ENCODE results near the gene INO80C.
"Not testable (repeated sequence)": the region's sequence is repeated elsewhere in the genome, so short reads cannot be mapped to it uniquely, and the experiment has no call there.

Gene INO80C

DNA sequence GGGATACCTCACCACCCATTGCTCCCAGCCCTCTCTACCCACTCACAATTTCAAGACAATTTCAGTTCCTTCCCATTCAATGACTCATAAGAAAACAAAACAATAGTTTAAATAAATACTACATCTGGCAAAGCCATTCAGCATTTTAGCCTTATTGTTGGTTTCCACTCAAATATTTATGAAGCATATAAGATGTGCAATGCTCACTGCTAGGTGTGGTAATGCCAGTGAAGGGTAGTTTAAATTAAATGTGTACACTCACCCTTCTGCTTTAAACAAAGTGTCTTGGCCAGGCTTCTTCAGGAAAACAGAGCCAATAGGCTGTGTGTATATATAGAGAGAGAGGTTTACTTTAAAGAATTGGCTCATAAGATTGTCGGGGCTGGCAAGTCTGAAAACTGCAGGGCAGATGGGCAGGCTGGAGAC, 37.0 kb downstream of the INO80C start:
- no peak for DNase-seq (ENCODE audit: low spot score)

DNA sequence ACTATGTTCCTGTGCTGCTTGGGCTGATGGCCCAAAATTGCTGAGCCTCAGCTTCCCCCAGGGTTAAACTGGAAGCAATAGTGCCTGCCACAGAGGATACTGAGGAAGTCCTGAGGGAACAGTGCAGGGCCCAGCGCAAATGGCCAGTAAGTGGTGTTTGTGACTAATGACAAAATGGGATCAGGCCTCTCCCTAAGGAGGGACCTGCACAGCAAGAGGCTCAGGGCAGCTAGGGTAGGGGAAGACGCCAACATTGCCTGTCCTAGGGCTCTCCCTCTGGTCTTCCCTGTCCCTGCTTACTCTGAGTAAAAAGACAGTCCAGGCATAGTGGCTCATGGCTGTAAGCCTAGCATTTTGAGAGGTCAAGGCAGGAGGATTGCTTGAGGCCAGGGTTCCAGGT, 37.8 kb downstream of the INO80C start:
- no peak for DNase-seq (ENCODE audit: low spot score)

DNA sequence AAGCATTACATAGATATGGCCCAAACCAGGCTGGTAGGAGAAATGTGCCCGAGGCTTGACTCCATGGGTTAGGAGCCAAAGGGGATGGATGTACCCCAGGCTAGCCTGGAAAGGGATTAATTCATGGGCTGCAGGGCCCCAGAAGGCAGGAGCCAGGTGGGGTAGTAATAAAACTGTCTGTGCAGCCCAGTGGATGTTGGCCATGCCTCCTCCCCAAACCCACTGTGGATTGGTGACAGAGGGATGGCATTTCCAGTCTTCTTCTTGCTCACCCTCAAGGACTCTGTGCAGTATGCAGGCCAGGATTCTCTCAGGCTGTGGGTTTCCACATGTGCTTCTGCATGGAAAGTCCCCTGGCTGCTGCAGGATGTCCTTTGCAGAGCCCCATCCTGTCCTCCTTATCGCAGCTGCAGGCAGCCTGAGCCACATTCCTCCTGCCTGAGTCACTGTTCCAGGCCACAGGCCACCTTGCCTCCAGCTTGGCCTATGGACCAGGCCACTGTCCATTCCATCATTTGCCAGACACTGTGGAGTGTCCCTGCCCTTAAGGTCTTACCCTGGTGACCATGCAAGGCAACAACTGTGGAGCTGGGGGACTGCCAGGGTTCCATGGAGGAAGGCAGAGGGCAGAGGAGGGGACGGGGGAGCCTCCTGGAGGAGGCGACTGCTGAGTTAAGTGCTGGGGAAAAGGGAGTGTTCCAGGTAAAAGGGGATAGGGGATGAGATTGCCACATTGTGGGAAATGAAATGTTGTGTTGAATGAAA, 38.9 kb downstream of the INO80C start:
- DNase-seq (ENCODE audit: low spot score) = peak; percentile 75

DNA sequence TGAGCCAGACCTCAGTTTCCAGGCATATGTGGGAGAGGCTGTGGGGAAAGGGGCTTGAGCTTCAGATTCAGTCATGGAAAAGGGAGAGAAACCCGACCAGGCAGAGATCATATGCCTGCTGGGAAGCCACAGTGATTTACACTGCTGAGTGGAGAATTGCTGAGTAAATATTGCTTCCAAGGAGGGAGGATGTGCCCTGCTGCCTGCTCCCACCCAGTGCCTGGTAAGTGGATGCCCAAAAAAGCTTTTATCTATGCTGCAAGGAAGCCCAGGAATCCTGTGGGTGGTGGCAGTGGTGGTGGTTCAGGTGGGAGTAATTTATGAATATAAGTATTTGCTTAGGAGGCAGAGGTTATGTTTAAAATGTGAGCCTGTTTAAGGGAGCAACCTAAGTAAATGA, 39.5 kb downstream of the INO80C start:
- DNase-seq (ENCODE audit: low spot score) = no peak

DNA sequence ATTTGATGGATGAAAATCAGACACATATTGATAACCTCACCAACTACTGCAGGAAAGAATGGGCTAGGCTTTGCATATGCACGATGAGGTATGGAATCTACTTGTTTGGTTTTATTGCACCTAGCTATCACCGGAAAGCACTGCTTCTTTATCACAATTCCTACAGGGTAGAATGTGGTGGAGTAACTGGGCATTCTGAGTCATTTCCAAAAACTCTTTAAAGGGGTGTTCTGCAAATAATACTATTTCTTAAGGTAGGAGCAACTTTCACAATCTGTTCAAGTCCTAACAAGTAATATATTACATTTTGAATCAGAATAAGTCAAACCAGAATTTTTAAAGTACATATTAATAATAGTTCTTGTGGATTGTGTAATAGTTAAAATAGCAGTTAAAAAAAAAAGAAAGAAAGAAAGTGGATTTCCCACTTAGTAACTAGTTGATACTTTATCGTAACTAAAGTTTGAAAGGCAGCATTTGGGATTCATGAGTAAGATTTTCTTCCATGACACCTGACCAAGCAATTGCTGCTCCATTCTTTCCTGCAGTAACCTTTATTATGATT, 40.5 kb downstream of the INO80C start:
- peak; percentile 26 for DNase-seq (ENCODE audit: low spot score)

DNA sequence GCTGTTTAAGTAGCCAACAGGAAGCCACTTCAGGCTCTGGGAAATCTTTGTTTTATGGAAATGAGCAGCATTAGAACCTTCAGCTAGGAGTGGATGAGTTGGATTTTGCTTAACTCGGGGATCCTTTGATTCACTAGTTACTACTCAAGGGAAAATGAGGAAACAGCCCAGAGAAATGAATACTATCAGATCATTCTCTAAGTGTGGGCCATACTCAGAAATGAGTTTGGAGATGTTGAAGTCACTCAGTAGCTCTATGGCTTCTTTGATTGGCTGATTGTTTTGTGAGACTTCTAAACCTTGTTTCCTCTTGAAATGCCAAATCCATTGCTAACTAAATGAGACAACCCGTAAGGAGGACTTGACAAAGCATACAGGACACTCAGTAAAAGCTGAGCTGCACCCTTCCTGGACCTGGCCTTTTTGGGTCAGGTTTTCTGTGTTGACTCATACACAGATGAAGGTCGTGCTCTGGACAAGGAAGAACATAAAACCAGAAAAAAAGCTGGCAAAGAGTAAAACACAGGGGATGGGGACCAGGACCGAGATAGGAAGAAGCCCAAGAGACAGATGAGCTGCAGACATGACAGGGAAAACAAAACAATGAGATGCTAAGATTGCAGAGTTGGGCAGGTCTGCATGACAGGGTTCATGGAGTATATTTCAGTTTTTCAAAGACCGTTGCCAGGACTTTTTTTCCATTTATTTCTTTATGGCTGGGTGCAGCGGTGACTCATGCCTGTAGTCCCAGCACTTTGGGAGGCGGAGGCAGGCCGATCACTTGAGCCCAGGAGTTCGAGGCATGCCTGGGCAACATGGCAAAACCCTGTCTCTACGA, 41.6 kb downstream of the INO80C start:
- peak; percentile 77 for DNase-seq (ENCODE audit: low spot score)

DNA sequence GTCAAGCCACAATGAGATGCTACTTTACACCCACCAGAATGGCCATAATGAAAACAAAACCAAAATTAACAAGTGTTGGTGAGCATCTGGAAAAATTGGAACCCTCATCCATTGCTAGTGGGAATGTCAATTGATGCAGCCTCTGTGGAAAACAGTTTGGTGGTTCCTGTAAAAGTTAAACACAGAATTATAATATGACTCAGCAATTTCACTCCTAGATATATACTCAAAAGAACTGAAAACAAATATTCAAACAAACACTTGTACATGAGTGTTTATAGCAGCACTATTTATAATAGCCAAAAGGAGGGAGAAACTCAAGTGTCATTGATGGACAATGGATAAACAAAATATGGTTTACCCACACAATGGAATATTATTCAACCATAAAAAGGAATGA, 43.0 kb downstream of the INO80C start:
- DNase-seq (ENCODE audit: low spot score) = no peak

DNA sequence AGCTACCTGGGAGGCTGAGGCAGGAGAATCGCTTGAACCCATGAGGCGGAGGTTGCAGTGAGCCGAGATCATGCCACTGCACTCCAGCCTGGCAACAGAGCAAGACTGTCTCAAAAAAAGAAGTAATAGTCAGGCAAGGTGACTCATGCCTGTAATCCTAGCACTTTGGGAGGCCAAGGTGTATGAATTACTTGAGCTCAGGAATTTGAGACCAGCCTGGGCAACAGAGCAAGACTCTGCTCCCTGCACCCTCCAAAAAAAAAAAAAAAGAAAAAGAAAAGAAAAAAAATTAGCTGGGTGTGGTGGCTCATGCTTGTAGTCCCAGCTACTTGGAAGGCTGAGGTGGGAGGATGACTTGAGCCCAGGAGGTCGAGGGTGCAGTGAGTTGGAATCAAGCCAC, 44.7 kb downstream of the INO80C start:
- DNase-seq (ENCODE audit: low spot score) = not testable (repeated sequence)

DNA sequence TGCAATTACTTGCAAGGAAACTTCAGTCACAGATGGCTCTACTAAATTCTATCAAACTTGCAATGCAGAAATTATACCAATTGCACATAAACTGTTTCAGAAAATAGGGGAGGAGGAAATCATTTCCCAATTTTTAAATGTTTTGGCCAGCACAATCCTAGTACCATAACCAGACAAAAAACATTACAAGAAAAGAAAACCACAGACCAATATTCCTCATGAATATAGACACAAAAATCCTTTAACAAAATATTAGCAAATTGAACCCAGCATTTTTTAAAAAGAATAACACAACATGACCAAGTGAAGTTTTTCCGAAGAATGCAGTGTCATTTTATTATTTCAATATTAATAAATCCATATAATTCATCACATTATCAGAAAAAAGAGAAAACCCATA, 45.8 kb downstream of the INO80C start:
- DNase-seq (ENCODE audit: low spot score) = no peak

DNA sequence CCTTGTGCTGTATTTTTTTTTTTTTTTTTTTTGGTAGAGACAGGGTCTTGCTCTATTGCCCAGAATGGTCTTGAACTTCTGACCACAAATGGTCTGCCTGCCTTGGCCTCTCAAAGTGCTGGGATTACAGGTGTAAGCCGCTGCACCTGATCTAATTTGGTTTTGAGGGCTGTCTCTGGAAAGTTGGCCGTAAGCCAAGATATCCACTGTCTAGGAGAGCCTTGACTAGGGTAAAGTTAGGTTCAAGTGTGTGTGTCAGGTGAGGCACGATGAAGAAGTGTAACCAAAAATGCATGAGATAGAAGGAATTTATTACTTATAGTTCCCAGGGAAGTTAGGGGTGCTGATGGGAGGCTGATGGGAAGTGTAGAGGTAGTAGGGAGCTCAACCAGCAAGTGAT, 46.7 kb downstream of the INO80C start:
- no peak for DNase-seq (ENCODE audit: low spot score)

DNA sequence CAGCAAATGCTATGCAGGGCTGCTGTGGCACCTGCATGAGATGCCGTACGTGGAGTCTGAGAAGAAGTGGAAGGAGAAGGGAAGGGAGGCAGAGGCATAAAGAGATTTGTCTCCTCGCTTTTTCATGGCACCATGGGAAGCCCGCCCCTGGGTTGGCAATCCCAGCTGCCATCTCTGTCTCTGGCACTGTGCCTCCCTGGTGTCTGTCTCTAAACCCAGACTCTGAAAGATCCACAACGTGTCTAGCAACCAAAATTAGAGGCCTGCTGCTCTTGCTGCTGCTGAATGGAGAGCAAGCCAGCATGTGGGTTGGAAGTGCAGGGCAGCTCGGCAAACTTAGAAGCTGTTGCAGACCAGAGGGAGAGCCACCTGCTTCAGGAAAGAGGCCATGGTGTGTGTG, 53.1 kb downstream of the INO80C start:
- no peak for DNase-seq (ENCODE audit: low spot score)

DNA sequence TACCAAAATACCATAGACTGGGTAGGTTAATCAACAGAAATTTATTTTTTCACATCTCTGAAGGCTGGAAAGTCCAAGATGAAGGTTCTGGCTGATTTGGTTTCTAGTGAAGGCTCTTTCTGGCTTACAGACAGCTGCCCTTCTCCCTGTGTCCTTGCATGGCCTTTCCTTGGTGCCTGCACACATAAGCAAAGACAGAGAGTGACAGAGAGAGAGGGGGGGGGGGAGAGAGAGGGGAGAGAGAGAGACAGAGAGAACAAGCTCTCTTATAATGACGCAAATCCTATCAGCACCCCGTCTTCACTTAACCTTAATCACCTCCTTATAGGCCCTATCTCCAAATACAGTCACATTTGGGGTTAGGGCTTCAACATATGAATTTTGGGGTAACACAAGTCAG, 53.9 kb downstream of the INO80C start:
- no peak for DNase-seq (ENCODE audit: low spot score)

DNA sequence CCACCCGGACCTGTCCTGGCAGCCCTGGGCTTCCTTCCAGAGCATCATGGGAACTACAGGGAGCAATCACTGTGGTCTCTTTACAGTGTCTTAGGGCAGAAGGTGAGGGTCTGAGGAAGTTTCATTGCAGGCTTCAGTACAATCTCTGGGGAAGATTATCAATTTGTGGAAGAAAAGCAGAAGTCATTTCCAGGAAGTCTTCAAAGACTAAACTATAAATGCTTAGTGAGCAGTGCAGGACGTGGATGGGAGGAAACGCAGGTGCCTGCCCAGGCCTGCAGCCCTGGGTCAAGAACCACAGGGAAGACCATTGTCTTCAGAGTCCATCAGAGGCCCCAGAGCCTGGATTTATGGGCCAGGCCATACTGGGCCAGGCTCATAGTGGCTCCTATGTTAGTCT, 54.3 kb downstream of the INO80C start:
- no peak for DNase-seq (ENCODE audit: low spot score)

DNA sequence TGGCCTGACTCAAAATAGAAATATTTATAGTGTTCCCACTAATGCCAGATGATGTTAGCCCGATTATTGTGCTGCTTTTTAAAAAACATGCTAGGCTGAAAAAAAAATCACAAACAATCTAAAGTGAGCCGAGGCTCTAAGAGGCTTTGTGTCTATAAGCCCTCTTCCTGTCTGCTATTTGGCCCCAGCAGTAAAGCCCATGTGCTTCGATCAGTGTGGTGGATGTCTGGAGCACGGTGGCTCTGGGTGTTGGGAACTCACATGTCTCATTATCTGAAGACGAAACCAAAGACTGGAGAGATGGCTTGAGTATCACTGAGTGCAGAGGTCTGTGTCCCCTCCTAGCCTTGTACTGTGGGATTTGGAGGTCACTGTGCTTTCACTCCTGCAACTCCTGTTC, 55.1 kb downstream of the INO80C start:
- no peak for DNase-seq (ENCODE audit: low spot score)

DNA sequence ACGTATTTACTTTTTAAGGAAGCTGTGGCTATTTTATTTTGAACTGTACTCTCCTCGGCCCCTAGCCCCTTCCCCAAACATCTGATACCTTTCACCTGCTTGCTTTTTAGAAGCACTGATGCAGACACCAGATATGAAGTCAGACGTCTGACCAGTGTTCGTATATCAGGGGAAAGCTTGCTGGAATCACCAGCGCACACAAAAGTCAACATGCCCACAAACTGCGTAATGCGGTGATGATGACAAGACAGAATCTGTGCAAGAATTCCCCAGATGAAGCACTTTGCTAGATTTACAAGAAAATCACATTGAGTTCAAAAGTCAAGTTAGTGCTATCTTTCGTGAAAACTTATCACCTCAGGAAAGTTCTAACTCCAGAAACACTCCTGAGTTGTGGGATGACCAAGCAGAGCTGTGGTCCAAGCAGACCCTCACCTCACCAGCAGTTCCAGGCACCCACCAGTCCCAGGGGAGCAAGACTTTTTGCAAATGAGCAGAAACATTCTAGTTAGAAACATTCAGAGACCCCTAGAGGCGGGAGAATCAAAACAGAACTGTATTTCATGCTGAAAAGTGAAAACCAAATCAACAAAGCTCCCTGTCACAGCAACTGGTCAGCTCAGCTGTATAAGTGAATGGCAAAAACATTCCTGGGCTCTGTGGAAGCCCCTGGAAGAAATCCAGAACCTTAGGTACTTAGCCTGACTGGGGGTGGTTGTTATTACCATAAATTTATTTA, 55.7 kb downstream of the INO80C start:
- DNase-seq (ENCODE audit: low spot score) = no peak

DNA sequence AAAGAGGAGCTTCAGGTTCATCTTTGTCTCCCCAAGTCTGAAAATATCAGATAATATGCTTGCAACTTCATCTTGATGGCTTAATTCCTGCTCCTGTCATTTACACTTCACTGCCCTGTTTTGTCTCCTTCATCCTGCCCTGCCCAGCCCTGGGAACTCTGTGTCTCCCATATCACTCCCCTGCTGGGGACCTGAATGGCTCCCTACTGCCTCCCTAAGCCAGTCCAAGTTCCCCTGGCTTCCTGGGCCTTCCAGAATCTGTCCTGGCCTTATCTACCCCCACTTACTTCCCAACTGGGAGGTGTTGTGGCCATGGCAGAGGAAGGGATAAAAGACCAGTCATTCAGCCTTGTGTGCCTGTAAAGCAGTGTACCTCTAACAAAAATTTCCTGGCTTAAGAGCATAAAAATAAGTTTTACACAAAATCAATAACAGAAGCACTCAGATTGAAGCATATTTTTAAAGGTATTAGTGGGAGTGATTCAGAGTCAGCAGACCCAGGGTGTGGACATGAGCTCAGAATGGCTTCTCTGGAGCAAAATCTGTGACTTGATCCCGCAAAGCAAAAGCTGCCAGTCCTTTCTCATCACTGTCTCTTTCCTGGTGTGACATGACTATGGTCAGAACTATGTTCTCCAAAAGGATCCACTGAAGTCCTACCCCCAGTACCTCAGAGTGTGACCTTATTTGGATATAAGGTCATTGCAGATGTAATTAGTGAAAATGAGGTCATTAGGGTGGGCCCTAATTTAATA, 59.1 kb downstream of the INO80C start:
- peak; percentile 31 for DNase-seq (ENCODE audit: low spot score)

DNA sequence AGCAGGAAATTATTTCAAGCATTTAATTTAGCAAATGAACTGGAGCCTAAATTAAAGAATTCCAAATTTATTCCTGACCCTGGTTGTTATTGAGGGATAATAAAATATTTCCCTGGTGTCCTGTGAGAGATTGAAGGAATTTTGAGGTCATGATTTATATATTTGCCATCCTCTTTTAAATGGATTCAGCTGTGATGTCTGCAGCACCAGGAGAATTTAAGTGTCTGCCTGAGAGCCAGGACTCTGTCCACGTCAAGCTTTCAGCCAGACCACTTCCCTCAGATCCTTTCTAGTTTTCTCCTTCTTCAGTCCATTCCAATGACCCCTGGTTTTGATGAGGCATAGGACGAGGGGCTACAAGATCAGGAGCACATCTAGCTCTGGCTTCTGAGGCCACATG, 59.9 kb downstream of the INO80C start:
- no peak for DNase-seq (ENCODE audit: low spot score)

DNA sequence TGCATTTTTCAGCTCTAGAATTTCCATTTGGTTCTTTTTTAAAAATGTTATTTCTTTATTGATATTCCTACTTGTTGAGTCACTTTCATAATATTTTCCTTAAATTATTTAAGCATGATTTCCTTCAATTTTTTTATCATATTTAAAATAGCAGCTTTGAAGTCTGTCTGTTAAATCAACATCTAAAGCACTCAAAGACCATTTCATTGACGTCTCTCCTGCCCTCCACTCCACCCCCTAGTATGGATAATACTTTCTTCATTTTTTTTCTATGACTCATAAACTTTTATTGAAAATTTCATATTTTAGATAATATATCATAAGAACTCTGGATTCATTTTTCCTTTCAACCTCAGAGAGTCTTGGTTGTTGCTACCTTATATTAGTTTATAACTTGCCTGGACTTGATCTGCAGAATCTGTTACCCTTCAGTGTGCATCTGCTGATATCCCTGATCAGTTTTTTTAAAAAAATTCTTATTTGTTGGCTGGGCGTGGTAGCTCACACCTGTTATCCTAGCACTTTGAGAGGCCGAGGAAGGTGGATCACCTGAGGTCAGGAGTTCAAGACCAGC, 61.6 kb downstream of the INO80C start:
- DNase-seq (ENCODE audit: low spot score) = peak; percentile 35

DNA sequence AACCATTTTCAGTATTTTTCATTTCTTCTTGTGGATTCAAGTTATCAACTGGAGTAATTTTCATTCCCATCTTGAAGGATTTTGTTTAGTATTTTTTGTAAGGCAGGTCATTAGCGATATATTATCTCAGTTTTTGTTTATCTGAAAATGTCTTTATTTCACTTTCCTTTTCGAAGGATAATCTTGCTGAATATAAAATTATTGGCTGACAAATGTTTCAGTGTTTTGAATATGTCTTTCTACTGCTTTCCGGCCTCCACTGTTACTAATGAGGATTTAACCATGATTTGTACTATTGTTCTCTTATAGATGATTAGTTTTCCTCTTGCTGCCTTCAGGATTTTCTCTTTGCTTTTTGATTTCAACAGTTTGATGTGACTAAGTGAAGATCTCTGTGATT, 62.4 kb downstream of the INO80C start:
- DNase-seq (ENCODE audit: low spot score) = no peak

DNA sequence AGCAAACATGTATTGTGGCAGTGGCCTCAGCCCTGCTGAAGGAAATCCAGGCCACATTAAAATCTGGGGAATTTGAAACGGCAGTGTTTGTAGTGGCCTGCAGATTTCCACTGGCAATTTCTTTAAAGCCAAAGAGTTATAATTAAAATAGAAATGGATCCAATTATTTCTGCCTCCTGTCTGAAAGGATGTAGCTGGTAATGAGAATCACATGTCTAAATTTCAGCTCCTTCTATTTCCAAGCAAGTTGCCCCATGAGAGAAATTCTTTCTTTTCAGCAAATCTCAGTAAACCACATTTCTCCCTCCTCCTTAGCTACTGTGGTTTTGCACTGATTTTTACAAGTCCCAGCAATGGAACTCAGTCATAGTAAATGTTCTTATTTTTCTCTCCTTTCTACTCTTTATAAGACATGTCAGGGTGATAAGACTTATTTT, 65.2 kb downstream of the INO80C start:
- no peak for DNase-seq (ENCODE audit: low spot score)

DNA sequence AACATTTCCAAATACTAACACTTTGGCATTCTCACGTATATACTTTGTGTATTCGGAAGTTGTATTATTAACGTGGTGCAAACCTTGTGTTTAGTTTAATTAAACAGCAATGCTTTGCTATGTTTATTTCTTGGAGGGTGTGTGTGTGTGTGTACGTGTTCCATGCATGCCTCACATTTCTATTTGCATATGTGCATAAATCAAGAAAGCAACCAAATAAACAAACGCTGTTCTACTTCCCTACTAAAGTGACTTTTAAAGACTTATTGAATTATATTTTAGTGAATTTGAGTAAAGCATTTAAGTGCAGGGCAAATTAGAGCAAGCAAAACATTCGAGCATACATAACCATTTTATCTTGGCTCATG, 66.4 kb downstream of the INO80C start:
- no peak for DNase-seq (ENCODE audit: low spot score)
